Activated CD4-positive, alpha-beta T cell treated with anti-CD3 and anti-CD28 coated beads, Interleukin-10, Interleukin-2, amounts not matched to agents 100 ng/mL and 50 ng/mL, durations not matched to agents 16 hours and 8 hours (primary cell): ENCODE data around the gene NT5E.
A peak's percentile ranks its signal among the peaks of the same experiment; 100 is the strongest.
"Not testable (repeated sequence)": the region's sequence is repeated elsewhere in the genome, so short reads cannot be mapped to it uniquely, and the experiment has no call there.

Experiments
- DNase-seq: peaks from one replicate; pipeline ENCODE4 v3.0.0-alpha.2; 2020

NT5E gene

GRCh38 chr6:85449818-85450759 lies at the start of gene NT5E:
Gene NT5E, plus strand, starts transcription at chr6:85450083. Its CDS starts 57 bp downstream, at chr6:85450140.
- peak; percentile 43 for DNase-seq

GRCh38 chr6:85400331-85400730 lies 49.6 kb upstream of the NT5E start:
- no peak for DNase-seq

DNA sequence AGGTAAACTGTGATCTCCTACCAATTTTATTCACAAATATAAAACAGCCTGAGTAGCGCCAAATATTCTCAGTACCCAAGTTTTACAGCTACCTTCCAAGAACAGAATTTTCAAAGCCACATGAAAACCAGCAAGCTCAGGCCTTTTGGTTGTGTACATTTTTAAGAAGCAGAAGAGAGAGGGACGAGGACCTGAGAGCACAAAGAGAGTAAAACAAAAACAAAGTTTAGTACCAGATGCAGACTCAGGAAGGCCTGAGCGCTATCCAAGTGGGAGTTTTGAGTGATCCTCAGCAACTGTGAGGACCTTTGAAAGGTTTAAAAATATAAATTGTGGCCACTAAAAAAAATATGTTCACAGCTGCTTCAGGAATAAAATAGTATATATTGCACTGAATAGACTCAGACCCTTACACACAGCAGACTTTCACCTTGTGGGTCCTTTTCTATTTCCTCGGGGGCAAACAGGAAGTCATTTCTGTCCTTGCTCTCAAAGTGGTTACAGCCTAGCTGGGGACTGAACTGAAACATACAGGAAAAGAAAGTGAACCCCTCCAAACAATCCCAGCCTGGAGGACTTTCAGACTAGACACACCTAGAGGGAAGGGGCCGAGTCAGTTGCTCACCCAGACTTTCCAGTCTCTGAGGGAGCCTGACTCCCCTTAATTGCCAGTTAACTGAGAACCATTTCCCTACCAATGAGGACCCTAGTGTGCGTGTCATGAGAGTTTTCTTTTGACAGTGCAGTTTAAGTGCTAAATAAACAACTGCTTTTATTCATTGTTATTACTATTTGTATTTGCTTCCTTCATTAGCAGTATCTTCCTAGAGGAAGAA lies 48.5 kb upstream of the NT5E start:
- no peak for DNase-seq

DNA sequence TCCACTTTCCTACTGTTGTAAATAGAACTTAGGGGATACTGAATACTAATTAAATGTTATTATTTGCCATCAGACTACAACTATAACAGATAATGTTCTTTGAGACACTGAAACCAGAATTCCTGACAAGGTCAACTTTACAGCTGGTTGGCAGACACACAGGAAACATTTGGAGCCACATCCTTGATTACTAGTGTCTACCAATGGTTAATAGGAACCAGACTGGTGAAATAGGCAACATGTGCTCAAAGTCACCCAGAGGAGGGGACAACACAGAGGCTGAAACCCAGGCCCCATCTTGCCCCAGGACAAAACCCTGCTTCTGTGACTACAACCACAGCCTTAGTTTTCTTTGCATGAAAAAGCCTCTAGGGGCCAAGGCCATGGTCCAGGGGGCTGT lies 47.8 kb upstream of the NT5E start:
- no peak for DNase-seq

GRCh38 chr6:85402922-85403321 lies 47.0 kb upstream of the NT5E start:
- no peak for DNase-seq

- DNase-seq, result no peak
Observed at GRCh38 chr6:85403331-85404015, 46.4 kb upstream of the NT5E start.

- not testable (repeated sequence) for DNase-seq
Observed at GRCh38 chr6:85404016-85404563, 45.8 kb upstream of the NT5E start.

GRCh38 chr6:85404564-85405174 lies 45.2 kb upstream of the NT5E start:
- DNase-seq, result no peak

GRCh38 chr6:85405175-85405852 lies 44.6 kb upstream of the NT5E start:
- DNase-seq, result no peak

DNA sequence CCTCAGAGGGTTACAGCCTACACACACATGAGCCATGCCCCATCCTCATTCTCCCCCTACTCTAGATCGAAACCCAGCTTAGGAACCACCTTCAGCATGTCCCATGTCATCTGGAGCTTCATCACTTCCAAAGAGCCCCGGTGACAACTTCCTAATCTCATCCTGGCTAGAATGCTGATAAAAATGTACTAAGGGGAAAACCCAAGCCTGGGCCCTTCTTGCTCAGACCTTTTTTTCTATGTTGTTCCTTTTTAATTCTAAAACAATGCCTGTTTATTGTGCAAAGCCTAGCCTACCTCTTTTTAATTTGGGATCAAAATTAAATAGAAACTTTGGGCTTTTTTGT lies 44.1 kb upstream of the NT5E start:
- DNase-seq, result no peak

DNA sequence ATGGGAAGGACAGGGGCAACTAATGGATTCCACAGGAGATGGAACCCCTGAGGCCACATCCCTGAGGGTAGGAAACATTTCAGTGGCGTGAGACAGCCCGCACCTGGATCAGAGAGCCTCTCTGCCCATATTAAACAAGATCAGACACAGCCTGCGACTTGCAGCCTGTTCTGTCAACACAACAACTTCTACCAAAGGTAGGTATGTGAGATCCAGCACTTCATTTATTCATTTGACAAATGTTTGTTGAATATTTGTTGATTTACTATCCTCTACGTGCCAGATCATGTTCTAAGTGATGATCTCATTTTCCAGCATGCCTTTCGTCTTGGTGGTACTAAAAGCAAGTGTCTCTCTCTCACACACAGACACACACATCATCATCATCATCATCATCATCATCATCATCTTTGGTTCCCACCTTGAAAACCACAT lies 43.2 kb upstream of the NT5E start:
- DNase-seq, result no peak

- DNase-seq, result no peak
Observed at GRCh38 chr6:85408039-85408438, 41.8 kb upstream of the NT5E start.

DNA sequence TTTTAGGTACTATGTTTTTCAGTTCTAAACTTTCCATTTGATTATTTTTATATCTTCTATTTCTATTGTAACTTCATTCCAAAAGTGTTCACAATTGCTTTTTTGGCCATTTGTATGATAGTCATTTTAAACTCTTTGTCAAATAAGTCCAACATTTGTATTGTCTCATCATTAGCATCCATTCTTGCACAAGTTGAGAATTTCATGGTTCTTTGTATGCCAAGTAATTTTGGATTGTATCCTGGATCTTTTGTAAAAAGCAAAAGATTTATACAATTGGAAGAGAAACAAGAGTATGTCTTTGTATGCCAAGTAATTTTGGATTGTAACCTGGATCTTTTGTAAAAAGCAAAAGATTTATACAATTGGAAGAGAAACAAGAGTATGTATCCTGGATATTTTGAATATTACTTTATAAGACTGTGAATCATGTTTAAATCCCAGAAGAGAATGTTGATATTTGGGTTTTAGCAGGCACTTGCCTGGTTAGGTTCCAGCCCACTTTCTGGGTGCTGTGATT lies 36.9 kb upstream of the NT5E start:
- no peak for DNase-seq

DNA sequence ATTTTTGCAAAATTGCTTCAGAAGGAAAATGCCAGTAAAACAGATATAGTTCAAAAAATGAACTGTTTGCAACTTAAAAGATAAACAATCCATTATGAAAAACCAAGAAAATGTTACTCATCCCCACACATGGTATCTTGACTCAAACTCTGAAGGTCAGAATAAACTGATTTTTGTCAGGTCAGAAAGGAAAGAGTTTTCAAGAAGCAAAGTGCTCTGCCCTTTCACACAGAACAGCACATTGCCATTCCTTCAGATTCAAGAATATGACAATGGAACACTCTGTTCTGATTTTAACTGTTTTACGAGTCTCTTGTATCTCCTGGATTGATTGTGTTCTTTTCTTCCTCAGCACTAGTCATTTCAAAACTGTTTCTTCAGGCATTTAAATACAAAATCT lies 33.8 kb upstream of the NT5E start:
- no peak for DNase-seq

GRCh38 chr6:85416766-85417165 lies 33.1 kb upstream of the NT5E start:
- DNase-seq, result no peak

GRCh38 chr6:85417336-85417735 lies 32.5 kb upstream of the NT5E start:
- DNase-seq, result no peak

DNA sequence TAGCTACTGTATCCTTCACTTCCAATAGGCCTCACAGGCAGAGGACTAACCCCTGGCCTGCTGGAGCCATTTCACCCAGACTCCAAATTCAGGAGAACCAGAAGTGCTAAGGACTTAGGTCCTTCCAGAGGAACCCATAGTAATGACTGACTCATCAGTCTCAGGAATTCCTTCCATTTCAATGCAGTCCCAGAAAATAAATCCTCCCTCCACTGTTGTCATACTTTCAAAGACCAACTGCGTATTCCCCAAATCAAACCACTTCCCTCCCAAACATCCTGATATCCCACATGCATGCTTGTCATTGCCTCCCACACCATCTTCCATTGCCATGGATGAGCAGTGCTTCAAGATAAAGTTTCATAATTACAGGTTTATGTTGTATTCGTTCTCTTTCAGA lies 31.8 kb upstream of the NT5E start:
- no peak for DNase-seq

DNA sequence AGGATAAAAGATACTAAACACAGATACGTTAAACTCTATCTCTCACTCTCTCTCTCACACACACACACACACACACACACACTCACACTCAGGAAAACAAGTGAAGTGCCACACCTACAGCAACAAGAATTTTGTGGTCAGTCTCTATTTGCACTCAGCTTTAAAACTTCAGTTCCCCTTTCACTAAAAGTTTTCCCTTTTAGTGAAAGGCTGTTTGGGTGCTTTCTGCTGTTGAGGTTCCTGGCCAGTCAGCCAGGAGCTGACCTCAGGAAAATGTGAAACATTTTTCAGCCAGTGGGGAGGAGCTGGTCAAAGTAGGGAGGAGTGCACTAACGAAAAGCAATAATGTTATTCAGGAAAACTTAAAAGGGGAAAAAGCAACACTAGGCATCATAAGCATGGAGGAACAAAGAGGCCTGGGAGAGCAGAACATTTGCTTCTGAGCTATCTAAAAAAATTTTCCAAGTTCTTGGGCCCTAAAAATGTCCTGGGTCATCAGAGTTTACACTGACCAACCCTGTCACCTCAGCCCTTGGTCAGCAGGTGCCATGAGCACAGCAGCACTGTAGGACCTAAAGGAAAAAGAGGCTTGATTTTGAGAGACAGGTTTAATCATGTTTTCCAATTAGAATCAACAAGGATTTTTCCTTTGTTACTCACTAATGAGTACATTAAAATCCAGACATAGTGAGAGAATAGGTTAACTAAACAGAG lies 30.7 kb upstream of the NT5E start:
- DNase-seq, result no peak

DNA sequence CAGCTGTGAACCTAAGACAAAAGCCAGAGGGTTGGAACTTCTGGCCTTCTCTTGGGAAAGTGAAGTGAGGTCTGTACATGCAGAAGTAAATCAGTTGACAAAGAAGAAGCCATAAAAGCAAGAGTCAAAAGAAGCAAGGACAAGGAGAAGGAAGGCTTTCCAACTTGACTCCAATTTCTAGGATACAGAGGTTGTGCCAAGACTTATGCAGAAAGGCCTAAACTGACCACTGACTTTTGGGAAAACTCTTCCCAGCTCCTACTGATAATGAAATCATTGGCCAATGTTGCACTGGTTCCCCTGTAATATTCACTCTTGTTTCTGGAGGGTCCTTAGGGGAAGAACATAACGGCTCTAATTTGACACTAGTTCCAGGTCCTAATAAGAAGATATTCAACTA lies 29.3 kb upstream of the NT5E start:
- DNase-seq, result no peak

DNA sequence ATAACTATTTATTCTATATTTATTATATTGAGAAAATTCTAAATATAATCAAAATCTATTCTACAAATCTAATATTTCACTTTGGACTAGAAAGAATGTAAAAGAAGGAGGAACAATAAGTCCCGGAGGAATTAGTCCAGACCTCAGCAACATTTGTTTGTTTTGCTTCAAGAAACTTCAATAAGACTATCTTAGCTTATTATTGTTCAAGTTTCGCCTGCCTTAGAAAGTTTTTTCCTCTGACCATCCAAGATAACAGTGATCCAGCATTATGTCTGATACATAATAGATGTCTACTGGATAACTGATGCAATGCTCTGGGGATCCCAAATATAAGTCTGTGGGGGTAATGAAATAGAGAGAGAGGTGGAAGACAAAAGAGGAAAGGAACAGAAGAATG lies 28.7 kb upstream of the NT5E start:
- DNase-seq, result no peak

DNA sequence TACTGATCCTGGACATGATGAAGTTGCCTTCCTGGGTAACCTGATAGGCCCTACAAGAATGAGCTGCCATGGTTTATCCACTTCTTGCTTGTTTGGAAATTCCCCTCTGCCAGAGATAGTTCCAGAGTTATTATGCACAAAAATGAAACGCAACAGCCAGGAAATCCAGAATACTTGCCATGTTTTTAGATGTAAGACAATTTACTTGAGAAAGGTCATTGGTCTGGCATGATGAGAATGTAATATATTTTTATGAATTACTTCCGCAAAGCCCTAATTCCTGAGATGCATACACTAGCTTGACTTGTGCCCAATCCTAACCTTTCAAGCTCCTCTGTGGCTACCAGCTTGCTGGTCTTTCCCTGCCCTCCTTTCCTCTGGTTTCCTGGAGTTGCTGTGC lies 27.9 kb upstream of the NT5E start:
- no peak for DNase-seq
